DMS153 (cell line): ENCODE data around the gene PER2.

Experiments used
- DNase-seq: peaks from one replicate; lab custom pipeline; 2025; lab: John Stamatoyannopoulos, UW

The PER2 gene

DNA sequence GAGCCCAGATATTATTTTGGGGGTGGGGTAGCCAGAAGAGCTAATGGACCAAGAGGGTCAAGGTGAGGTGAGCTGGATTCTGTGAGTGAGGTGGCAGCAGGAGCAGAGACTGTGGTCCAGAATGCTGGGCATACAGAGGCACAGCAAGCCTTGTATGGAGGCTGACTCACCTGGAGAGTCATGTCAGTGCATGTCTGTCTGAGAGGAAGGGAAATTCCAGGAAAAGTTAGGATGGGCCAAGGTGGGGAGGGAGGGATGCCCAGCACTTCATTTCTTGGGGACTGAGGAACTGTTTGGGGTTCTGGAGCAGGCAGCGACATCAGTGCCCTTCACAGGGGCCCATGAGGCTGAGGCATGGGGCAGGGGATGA lies 21.1 kb downstream of the PER2 start:
- no peak for DNase-seq

DNA sequence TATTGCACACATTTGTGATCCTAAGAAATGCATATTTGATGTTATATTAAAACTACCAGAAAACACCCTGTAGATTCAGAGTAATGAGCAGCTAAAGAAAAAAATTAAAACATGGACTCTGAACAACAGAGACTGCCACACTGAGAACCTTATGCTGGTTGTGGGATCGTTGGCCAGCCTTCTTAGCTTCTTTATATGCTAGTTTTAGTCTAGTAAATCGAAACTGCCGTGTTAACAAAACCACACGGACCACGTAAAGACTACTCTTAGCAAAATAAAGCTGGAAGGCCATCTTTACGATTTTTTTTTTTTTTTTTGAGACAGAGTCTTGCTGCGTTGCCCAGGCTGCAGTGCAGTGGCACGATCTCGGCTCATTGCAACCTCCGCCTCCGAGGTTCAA lies 22.8 kb downstream of the PER2 start:
- no peak for DNase-seq

DNA sequence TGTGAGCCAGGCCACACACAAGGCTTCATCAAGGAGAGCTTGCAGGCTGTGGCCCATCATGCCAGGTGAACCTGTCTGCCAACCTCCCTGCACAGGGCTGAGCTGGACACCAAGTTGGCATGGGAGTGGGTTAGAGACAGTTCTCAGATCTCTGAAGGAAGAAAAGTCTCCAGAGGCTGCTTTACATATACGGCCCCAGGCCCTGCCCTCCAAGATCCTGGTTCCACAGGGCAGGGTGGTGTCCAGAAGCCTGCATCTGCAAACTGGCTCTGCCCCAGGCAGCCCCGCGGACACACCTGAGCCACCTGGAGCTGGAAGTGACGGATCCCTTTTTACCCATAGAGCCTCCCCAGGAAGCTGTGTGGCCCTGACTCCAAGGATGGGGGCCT lies 24.3 kb downstream of the PER2 start:
- DNase-seq: no peak

- peak; percentile 51 for DNase-seq
Observed at GRCh38 chr2:238263204-238264071, 25.0 kb downstream of the PER2 start.

DNA sequence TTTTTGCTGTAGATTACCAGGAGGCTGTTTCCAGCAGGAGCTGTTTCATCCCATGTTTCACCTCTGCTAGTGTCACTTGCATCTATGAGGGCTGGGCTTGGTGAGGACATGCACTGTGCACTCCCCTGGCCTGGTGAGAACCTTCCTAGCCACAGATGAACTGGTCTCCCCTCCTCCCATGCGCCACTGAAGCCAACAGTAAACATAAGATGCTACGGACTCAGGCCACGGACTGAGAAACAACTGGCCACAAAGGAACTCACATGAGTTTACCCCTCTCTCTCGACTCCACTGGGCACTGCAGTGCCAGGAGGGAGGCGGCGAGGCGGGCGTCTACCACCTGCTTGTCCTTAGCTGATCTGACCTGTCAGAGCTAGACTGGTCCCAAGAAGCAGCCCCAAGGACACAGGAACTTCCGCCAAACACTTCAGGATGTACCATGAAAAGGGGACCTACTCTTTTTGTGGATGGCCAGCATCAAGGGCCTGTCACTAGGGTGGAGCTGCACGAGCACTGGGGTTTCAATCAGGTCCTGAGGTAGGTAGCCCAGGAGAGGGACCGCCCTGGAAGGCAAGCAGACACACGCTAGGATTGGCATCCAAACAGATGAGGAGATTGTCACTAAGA lies 25.8 kb downstream of the PER2 start:
- no peak for DNase-seq

DNA sequence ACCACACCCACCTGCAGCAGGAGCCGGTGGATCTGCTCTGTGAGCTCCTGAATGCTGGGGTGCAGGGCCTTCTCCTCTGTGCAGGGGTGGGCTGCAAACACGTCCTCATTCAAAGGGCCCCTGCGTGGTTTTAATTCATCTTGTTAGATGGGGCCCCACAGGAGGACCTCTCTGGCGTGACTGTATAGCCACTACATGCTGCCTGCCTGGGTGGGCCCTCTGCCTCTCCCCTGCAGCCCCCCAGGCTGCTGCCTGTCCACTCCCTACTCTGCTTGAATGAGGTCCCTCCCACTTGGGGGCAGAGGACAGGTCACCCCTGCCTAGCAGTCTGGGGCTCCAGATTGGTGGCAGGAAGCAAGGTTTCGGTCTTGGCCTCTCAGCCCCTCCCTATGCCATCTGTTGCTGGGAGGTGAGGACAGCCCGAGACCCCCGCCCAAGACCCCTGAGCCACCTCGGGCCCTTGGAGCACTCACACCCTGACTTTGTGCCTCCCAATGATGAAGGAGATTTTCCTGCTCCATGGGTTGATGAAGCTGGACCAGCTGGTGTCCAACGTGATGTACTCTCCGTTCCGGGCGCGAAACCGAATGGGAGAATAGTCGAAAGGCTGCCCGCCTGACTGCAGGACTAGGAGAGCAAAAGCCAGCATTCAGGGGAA lies 26.6 kb downstream of the PER2 start:
- no peak for DNase-seq

DNA sequence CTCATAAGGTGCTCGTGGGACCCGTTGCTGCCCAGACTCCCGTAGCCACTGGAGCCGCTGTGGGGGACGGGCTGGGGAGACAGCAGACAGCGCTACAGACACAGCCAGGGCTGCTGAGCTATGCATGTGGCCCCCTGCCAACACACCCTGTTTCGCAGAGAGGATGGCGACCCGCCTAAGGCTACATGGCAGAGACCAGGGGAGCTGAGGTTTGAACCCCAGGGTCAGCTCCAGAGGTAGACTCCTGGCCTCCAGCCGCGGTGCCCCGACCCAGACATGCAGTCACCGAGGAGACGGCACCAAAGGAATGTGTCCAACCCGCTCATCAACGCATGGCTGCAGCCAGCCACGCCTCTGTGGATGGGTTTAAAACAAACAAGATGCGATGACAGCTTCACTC lies 27.5 kb downstream of the PER2 start:
- no peak for DNase-seq

- no peak for DNase-seq
Observed at GRCh38 chr2:238259061-238260020, 29.1 kb downstream of the PER2 start.

DNA sequence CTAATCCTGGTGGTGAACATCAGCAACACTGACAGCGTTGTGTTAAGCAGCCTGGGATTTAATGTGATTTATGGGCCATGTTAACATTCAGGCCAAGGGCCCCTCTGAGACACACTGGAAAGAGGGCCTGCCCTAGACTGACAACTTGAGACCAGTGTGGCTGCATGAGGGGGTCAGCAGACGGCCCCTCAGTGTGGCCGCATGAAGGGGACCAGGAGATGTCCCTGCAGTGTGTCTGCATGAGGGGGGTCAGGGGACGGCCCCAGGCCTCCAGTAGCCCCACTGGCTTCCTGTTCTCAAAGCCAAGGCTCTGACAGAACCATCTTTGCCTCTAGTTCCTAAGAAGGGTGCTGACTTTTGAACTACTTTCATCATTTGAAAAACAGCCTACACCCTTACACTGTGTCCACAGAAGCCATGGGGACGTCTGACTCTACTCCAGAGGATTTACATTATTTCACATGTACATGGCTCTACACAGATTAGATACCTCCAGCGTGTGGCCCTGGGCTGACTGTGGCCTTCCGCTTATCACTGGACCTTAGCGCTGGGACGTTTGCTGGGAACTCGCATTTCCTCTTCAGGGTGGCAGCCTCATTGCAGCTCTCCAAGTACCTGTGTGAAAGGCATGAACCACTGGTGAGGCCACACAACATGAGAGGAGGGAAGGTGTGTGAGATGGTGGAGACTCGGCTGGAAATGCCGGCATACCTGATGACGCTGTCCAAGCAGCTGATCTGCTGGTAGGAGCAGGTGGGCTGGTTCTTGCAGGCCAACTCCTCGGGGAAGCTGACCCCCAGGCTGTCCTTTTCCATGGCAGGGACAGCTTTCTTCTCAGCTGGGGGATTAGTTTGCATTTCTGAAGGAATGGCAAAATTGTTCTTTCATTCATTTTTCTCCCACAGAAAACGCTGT lies 30.4 kb downstream of the PER2 start:
- no peak for DNase-seq

DNA sequence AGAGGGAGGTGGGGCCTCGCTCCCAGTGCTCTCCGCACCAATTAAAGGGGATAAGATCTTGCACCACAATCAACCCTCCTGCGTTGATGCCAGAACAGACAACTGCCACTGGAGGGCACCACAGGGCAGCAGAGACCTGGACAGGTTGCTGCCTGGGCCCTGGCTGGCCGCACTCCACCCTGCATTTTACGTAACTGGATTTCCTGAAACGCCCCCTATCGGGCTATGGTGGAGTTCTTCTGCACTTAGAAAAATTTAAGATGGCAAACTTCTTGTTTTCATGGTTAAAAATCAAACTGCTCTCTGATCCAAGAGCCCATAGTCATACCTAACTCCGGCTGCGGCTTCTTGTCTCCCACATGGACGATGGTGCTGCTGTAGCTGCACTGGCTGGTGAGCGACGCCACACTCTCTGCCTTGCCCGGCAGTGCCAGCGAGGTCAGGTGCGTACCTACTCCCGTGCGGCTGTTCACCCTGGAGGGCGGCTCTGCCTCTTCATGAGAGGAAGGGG lies 31.8 kb downstream of the PER2 start:
- peak; percentile 87 for DNase-seq

- DNase-seq: no peak
Observed at GRCh38 chr2:238256111-238256510, 32.3 kb downstream of the PER2 start.

GRCh38 chr2:238255636-238256035 lies 32.8 kb downstream of the PER2 start:
- DNase-seq: no peak

GRCh38 chr2:238255151-238255551 lies 33.3 kb downstream of the PER2 start:
- DNase-seq: no peak

- no peak for DNase-seq
Observed at GRCh38 chr2:238254095-238254723, 34.2 kb downstream of the PER2 start.

DNA sequence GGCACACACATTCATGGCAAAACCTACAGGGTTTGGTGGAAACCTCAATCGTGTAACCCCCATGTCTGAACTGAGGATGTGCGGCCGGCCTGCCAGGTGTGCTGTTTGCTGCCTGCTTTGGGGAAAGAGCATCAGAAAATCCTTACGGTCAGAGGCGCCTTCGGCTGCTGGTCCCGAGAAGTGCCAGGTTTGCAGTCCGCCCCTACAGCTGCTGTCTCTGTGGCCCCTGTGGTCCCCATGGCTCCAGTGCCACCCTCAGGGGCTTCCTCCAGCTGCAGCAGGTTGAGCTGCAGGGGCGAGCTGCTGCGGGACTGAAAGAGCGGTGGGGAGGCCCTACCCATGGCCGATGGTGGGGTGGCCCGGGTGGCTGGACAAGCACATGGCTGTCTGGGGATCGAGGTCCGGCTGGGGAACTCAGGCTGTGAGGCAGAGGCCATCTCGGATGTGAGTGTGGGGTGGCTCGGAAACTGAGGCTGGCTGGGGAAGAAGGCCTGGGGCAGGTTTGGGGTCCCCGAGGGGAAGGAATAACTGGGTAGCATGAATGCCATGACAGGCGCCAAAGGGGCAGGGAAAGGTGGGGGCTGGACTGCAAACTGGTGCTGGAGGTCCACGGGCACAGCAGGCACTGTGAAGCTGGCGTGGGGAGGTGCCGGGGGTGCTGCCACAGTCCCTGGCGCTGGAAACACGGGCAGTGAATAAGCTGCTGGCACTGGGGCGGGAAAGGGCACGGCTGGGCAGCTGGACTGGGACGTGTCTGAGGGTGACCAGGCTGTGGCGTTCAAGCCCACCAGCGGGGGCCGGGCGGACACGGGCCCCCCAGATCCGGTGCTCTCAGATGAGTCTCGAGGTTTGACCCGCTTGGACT lies 35.4 kb downstream of the PER2 start:
- DNase-seq: no peak

DNA sequence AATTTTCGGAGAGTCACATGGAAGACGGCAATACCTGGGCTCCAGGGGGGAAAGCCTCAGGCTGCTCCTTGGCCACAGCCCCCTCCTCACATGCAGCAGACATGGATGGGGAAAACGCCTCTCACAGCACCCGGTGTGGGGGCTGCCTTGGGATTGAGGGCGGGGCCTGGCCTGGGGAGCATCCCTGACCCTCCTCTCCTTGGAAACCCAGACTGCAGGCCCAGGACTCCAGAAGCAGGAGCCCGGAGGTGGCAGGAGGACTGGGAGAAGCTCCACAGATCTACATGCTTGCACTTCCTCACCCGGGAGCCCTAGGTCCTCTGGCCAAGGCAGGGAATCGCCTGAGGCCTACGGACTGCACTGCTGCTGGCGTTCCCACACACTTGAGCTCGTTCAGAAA lies 36.4 kb downstream of the PER2 start:
- DNase-seq: no peak

DNA sequence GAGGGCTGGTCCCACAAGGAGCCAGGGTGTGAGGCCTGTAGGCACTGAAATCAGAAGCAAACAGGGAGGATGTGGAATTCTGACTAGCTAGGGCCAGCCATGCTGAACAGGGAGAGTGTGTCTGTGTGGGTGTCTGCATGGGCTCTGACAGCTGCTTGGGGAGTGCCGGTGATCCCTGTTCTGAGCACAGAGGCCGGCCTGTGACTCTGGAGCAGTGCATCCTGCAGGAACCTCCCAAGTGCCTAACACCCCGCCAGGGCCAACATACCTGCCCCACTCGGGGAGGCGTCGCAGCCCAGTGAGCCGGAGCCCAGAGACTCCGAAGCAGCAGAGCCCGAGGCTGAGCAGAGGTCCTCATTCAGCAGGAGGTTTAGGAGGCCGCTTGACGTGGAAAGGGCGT lies 37.1 kb downstream of the PER2 start:
- no peak for DNase-seq

DNA sequence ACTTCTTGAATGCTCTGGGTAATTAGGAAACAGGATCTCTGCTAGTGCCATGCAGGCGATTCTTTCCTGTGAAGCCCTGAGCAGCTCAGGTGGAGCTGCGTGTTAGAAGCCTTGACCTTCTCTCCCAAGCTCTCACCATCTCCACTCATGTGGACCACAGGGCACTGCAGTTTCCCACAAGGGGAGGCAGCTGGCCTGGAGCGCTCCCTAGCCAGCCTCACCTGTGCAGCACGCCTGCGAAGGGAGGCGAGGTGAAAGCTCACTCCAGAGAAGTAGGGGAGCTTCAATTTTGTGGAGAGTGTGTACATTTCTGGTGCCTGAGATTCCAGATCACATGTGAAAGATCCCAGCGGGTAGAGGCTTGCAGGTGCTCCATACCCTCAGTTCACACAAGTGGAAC lies 37.5 kb downstream of the PER2 start:
- DNase-seq: no peak

- DNase-seq: no peak
Observed at GRCh38 chr2:238247841-238248453, 40.5 kb downstream of the PER2 start.
